Transverse colon (tissue), 4 donors: Measurements from ENCODE around the gene PTGES2.

ENCODE experiments used
- EP300 ChIP-seq: sonication (generic); formaldehyde crosslinking; IDR thresholded peaks from one replicate; pipeline ENCODE4 v1.6.1; 2017; ENCODE audit warnings: antibody characterized with exemption, low read depth
- POLR2A ChIP-seq: fragments of 450-650 bp; IDR thresholded peaks from one replicate; pipeline ENCODE4 v1.6.1; 2016; ENCODE audit warnings: antibody characterized with exemption, mild to moderate bottlenecking, moderate library complexity
- POLR2AphosphoS5 ChIP-seq, 3 donors: sonication (generic); formaldehyde crosslinking; IDR thresholded peaks; one replicate each; pipeline ENCODE4 v1.6.1; 2016; ENCODE audit warnings: antibody characterized with exemption in 3 of 3
- TF ChIP-seq, protein P1 (sequence below), 5 experiments: fragments of 200-600 bp in 3 of 5; fragments of 450-650 bp in 2 of 5; sonication (generic) in 3 of 5; IDR thresholded peaks; 1 replicate in 2 of 5; 2 replicates in 3 of 5; pipeline ENCODE4 v1.5.1; 2016 to 2017; ENCODE audit warnings: antibody characterized with exemption in 5 of 5, inconsistent platforms in 3 of 5, mild to moderate bottlenecking in 2 of 5, moderate library complexity in 1 of 5

DNA sequence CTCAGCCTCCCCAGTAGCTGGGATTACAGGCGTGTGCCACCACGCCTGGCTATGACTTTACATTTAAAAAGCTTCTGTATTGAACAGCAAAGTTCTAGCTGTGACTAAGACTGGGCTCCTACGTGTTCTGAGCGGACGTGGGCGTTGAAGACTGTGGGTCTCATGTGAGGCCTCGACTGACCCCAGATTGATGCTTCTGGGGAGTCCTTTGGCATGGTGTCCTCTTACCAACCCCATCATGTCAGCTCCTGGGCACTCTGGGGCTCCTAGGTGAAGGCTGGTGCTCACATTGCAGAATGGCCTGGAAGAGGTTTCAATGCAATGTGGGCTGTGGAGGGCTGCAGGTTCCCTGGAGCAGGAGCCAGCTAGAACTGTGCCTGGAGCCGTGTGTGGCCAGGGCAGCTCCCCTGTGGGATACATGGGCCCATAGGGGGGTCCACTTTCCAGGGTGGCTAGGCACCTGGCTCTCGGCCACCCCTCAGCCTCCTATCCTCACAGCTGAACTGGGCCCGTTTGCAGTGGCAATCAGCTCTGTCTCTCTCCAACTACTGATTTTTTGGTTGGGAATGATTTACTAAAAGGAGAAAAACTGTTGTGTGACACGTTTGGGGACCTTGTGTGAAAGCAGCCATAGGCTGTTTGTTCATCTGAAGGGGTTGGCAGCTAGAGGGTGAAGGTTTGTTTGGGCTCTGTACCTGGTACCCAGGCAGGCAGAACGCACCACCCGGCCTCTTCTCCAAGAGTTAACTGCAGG lies 29.8 kb downstream of the PTGES2 start:
- TF ChIP-seq, protein P1, sequence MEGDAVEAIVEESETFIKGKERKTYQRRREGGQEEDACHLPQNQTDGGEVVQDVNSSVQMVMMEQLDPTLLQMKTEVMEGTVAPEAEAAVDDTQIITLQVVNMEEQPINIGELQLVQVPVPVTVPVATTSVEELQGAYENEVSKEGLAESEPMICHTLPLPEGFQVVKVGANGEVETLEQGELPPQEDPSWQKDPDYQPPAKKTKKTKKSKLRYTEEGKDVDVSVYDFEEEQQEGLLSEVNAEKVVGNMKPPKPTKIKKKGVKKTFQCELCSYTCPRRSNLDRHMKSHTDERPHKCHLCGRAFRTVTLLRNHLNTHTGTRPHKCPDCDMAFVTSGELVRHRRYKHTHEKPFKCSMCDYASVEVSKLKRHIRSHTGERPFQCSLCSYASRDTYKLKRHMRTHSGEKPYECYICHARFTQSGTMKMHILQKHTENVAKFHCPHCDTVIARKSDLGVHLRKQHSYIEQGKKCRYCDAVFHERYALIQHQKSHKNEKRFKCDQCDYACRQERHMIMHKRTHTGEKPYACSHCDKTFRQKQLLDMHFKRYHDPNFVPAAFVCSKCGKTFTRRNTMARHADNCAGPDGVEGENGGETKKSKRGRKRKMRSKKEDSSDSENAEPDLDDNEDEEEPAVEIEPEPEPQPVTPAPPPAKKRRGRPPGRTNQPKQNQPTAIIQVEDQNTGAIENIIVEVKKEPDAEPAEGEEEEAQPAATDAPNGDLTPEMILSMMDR (IDR thresholded peaks at IDR 0.05), result no peak
- no peak for TF ChIP-seq POLR2A
- no peak for TF ChIP-seq EP300
- no peak for TF ChIP-seq POLR2AphosphoS5 (IDR thresholded peaks at IDR 0.05)
